Transverse colon (tissue), 4 donors: Measurements from ENCODE around the gene CNTN4.

Experiments
- POLR2A ChIP-seq: fragments of 450-650 bp; IDR thresholded peaks from one replicate; pipeline ENCODE4 v1.6.1; 2016; ENCODE audit warnings: antibody characterized with exemption, mild to moderate bottlenecking, moderate library complexity
- POLR2AphosphoS5 ChIP-seq, 3 donors: sonication (generic); formaldehyde crosslinking; IDR thresholded peaks; one replicate each; pipeline ENCODE4 v1.6.1; 2016; ENCODE audit warnings: antibody characterized with exemption in 3 of 3
- TF ChIP-seq, protein P1 (sequence below), 5 experiments: fragments of 200-600 bp in 3 of 5; fragments of 450-650 bp in 2 of 5; sonication (generic) in 3 of 5; IDR thresholded peaks; 1 replicate in 2 of 5; 2 replicates in 3 of 5; pipeline ENCODE4 v1.5.1; 2016 to 2017; ENCODE audit warnings: antibody characterized with exemption in 5 of 5, inconsistent platforms in 3 of 5, mild to moderate bottlenecking in 2 of 5, moderate library complexity in 1 of 5

- TF ChIP-seq, protein P1, sequence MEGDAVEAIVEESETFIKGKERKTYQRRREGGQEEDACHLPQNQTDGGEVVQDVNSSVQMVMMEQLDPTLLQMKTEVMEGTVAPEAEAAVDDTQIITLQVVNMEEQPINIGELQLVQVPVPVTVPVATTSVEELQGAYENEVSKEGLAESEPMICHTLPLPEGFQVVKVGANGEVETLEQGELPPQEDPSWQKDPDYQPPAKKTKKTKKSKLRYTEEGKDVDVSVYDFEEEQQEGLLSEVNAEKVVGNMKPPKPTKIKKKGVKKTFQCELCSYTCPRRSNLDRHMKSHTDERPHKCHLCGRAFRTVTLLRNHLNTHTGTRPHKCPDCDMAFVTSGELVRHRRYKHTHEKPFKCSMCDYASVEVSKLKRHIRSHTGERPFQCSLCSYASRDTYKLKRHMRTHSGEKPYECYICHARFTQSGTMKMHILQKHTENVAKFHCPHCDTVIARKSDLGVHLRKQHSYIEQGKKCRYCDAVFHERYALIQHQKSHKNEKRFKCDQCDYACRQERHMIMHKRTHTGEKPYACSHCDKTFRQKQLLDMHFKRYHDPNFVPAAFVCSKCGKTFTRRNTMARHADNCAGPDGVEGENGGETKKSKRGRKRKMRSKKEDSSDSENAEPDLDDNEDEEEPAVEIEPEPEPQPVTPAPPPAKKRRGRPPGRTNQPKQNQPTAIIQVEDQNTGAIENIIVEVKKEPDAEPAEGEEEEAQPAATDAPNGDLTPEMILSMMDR (IDR thresholded peaks at IDR 0.05): no peak
- TF ChIP-seq POLR2AphosphoS5 (IDR thresholded peaks at IDR 0.05): no peak
- TF ChIP-seq POLR2A: no peak
Measured at GRCh38 chr3:2536575-2536974, 437.9 kb downstream of the CNTN4 start.
